Measurements from ENCODE around the gene SLC6A13. TPM values are rescaled to one million over a fixed set of nuclear protein-coding genes. Genes with fewer than 3 reads are reported as not detected.
"Not testable (repeated sequence)": the region's sequence is repeated elsewhere in the genome, so short reads cannot be mapped to it uniquely, and the experiment has no call there.

The SLC6A13 gene
- total and polyA plus RNA-seq, 9 donors, result 0.13 to 6.1 (median 0.75) TPM; not detected in 3

GRCh38 chr12:218221-218620 lies 44.4 kb downstream of the SLC6A13 start:
- Histone ChIP-seq H3K9me3 (no peaks in the 10 kb centered on the region), H3K27ac (no peak overlapping the region), H3K4me1 (ENCODE audit: insufficient read depth) (no peaks in the 10 kb centered on the region), H3K27me3 (no peaks in the 10 kb centered on the region), H3K36me3 (no peaks in the 10 kb centered on the region), H3K4me3 (no peak overlapping the region)
- WGBS, 3 donors, result 74 to 83% (median 81%) methylated on average over 5 of the region's 5 CpGs
- no peak for TF ChIP-seq CTCF (IDR thresholded peaks at IDR 0.05)
- no peak for TF ChIP-seq POLR2A (IDR thresholded peaks at IDR 0.05)
- TF ChIP-seq EP300 (IDR thresholded peaks at IDR 0.05), result no peak
- DNase-seq, result no peak
- intact Hi-C loops (cut with DNase I), result no loop called here

GRCh38 chr12:217029-217428 lies 45.6 kb downstream of the SLC6A13 start:
- H3K36me3 ChIP-seq; H3K4me3 ChIP-seq; intact Hi-C loops (cut with DNase I); DNase-seq; H3K27me3 ChIP-seq; H3K9me3 ChIP-seq; H3K4me1 ChIP-seq (ENCODE audit: insufficient read depth); H3K27ac ChIP-seq: not testable (repeated sequence)
- 63 to 81% (median 77%) methylated on average over 6 of the region's 6 CpGs for WGBS, 3 donors

GRCh38 chr12:215116-215515 lies 47.5 kb downstream of the SLC6A13 start:
- no peaks in the 10 kb centered on the region for H3K9me3 ChIP-seq
- intact Hi-C loops (cut with DNase I), result no loop called here
- DNase-seq, result no peak
- TF ChIP-seq CTCF (IDR thresholded peaks at IDR 0.05), result no peak
- no peak for TF ChIP-seq POLR2A (IDR thresholded peaks at IDR 0.05)
- no peak for TF ChIP-seq EP300 (IDR thresholded peaks at IDR 0.05)
- no peaks in the 10 kb centered on the region for H3K36me3 ChIP-seq
- no peaks in the 10 kb centered on the region for H3K4me1 ChIP-seq (ENCODE audit: insufficient read depth)
- H3K4me3 ChIP-seq, result no peak overlapping the region
- no peak overlapping the region for H3K27ac ChIP-seq
- H3K27me3 ChIP-seq, result no peaks in the 10 kb centered on the region
- WGBS, 3 donors, result 93 to 98% (median 96%) methylated on average over 6 of the region's 6 CpGs

- H3K9me3 ChIP-seq, result no peaks in the 10 kb centered on the region
- no peak within 1 kb of the TSS for H3K4me3 ChIP-seq
- no peak for TF ChIP-seq CTCF (IDR thresholded peaks at IDR 0.05)
- TF ChIP-seq EP300 (IDR thresholded peaks at IDR 0.05), result no peak
- TF ChIP-seq POLR2A (IDR thresholded peaks at IDR 0.05), result no peak
- 44 to 48% (median 47%) methylated on average over 14 of the region's 14 CpGs for WGBS, 3 donors
- no peak for DNase-seq
- no peaks in the 10 kb centered on the region for H3K27me3 ChIP-seq
- H3K36me3 ChIP-seq, result no peaks in the 10 kb centered on the region
- intact Hi-C loops (cut with DNase I), result no loop called here
- H3K4me1 ChIP-seq (ENCODE audit: insufficient read depth), result no peaks in the 10 kb centered on the region
- no peak within 1 kb of the TSS for H3K27ac ChIP-seq
Observed at GRCh38 chr12:214003-214741, 48.5 kb downstream of the SLC6A13 start, which contains the start of gene SLC6A12. Gene SLC6A12, minus strand, starts transcription at chr12:214157. Its CDS starts 4,171 bp downstream, at chr12:209986.

GRCh38 chr12:213527-213932 lies 49.1 kb downstream of the SLC6A13 start:
- Histone ChIP-seq H3K27me3 (no peaks in the 10 kb centered on the region), H3K4me1 (ENCODE audit: insufficient read depth) (no peaks in the 10 kb centered on the region), H3K9me3 (no peaks in the 10 kb centered on the region), H3K4me3 (no peak overlapping the region), H3K36me3 (no peaks in the 10 kb centered on the region), H3K27ac (no peak overlapping the region)
- TF ChIP-seq POLR2A (IDR thresholded peaks at IDR 0.05) (no peak), EP300 (IDR thresholded peaks at IDR 0.05) (no peak), CTCF (IDR thresholded peaks at IDR 0.05) (no peak)
- 34 to 46% (median 45%) methylated on average over 12 of the region's 12 CpGs for WGBS, 3 donors
- no peak for DNase-seq
- intact Hi-C loops (cut with DNase I), result no loop called here
